ENCODE results near the gene C1QL4.
"Not testable (repeated sequence)": the region's sequence is repeated elsewhere in the genome, so short reads cannot be mapped to it uniquely, and the experiment has no call there.

Gene C1QL4

DNA sequence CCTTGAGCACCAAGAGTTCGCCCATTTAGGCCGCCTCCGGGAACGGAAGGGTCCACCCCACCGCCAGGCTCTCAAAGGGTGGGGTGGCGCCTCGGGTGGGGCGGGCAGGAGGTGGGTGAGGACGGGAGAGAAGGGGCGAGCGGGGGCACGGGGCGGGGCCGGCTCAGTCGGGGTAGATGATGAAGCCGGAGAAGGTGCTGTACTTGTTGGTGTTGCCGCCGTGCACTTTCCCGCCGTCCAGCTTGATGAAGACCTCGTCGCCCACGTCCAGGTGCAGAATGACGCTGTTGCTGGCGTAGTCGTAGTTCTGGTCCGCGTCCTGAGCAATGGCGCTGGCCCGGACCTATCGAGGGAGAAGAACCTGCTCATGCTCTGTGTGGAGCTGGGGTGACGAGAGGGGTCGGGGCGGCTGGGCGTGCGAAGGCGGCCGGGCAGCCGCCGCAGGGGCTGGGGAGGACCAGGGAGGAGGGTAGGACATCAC, 4.1 kb downstream of the C1QL4 start:
- DNase-seq: no peak

GRCh38 chr12:49332441-49332861, 4.5 kb downstream of the C1QL4 start:
- DNase-seq: no peak

DNA sequence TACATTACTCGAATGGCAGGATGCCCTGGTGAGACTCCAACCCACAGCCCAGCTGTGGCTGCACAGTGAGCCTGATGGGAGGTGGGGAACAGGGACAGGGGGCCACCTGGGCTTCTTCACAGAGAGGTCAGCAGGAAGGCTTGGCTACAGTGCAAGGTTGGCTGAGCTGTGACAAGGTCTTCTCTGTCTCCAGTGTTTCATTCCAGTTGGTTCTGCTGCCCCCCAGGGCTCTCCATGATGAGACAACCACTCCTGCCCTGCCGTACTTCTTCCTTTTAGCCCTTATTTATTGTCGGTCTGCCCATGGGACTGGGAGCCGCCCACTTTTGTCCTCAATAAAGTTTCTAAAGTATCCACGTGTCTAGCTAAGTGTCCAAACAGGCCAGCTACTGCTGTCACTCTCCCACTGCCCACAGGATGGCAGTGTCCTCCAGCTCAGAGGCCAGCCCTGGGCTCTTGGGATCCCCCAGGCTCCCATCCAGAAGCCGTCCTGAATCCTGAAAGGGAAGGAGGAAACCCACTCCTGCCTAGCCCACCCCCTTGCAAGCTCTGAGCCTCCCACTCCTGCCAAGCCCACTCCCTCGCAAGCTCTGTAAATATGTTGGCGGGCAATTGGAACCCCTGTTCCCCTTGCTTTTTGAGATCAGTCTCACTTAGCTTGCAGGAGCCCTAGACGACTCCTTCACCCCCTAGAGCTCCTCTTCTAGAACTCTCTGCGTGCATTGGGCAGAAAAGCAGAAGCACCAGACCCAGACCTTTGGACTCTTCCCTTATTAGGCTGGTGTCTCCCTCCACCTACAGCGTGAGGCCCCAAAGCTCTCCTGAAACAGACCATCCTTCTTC, 5.4 kb downstream of the C1QL4 start:
- no peak for DNase-seq

- no peak for DNase-seq
These were observed 6.2 kb downstream of the C1QL4 start for GRCh38 chr12:49330631-49331379.

GRCh38 chr12:49330032-49330619, 6.9 kb downstream of the C1QL4 start:
- no peak for DNase-seq

DNA sequence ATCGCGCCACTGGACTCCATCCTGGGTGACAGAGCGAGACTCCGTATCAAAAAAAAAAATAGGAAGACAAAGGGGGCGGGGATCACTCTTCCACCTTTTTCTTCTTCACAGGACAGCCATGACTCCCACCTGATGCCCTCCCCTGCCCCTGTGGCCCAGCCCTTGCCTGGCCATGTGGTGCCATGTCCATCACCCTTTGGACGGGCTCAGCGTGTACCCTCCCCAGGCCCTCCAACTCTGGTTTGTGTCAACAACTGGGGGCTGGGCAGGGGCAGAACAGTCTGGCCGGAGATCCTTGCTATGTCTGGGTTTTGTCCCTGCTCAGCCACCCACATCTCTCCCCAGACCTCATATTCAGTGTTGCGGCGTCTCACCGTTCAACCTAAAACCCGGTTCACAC, 8.2 kb downstream of the C1QL4 start:
- no peak for DNase-seq

DNA sequence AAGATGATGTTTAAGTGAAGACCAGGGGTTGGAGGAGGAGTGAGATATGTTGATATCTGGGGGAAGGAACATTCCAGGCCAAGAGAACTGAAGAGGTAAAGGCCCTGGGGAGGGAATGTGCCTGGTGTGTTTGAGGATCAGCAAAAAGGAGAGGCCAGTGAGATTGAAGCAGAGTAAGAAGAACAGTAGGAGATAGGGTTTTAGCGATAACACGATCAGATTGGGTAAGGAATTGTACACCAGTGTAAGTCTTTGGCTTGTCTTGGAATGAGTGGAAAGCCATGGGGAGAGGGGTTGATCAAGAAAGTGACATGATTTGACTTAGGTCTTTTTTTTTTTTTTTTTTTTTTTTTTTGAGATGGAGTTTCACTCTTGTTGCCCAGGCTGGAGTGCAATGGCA, 9.1 kb downstream of the C1QL4 start:
- DNase-seq: no peak

DNA sequence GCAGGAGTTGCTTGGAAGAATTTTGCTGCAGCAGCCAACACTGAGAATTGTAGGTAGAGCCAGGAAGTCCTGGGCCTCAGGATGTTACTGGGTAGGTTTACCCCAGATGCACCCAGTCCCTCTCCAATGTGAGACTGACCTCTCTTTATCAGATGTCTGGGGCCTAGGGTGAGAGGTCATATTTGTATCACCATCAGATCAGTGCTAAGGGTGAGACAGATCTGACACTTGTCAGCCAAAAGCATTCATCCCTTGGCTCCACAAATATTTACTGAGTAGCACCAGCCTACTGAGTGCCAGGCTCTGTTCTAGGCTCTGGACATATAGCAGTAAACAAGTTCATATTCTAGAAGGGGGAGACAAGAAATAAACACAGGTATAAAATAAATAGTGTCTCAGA, 9.6 kb downstream of the C1QL4 start:
- no peak for DNase-seq

- no peak for DNase-seq
These were observed 11.4 kb downstream of the C1QL4 start for GRCh38 chr12:49325606-49326005.

DNA sequence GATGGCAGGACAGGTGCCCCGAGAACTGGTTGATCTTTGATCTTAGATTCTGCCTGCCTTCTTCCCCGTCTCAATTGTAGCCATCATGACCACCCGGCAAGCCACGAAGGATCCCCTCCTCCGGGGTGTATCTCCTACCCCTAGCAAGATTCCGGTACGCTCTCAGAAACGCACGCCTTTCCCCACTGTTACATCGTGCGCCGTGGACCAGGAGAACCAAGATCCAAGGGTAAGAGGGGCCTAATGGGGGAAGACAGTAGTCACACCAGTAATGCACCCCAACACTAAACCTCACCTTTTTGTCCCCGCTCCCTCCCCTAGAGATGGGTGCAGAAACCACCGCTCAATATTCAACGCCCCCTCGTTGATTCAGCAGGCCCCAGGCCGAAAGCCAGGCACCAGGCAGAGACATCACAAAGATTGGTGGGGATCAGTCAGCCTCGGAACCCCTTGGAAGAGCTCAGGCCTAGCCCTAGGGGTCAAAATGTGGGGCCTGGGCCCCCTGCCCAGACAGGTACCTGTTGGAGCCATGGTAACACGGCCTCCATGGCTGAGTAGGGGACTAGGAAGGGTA, 13.4 kb downstream of the C1QL4 start:
- no peak for DNase-seq

DNA sequence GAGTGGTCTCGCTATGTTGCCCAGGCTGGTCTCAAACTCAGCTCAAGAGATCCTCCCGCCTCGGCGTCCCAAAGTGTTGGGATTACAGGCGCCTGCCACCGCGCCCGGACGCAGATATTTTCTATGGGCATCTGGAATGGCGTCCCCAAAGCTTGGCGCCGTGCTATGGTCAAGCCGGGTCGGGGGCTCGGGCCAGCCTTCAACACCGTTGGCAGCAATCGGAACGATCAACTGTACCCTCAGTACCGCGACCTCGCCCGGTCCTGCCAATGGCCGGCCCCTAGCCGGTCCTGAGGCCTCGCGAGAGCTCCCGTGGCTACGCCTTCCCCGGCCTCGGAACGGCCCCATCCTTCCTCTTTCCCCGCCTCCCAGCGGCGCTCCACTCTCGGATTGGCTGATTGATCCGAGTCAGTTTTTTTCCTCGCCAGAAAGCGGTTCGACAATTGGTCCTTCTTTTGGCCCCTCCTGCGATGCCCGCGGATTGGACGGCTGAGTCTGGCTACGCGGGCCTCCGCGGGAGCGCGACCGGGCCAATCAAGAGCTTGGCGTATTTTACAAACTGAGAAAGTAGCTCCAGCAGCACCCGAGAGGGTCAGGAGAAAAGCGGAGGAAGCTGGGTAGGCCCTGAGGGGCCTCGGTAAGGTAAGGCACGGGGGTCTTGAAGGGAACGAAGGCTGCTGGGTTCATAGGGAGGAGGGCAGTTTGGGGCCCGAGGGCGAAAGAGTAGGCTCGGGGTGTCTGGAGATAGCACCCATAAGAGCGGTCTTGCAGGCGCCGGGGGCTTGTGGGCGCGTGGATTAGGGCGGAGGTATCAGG, 14.1 kb downstream of the C1QL4 start, which contains the start of gene TROAP:
TROAP (plus strand) TSS at position 548 of the 816 bp plus-strand sequence. CDS start 354 bp downstream, outside the sequence.
- peak; percentile 98 for DNase-seq

DNA sequence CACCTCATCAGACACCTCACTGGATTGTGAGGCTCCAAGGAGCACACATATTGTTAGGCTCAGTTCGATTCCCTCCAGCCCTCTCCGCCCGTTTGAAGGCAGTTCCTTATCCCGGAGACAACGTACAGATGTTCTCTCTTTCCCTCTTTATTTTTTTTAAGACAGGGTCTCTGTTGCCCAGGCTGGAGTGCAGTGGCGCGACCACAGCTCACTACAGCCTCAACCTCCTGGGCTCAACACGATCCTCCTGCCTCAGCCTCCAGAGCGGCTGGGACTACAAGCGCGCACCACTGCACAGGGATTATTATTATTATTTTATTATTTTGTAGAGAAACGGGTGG, 14.7 kb downstream of the C1QL4 start:
- DNase-seq: no peak

GRCh38 chr12:49320411-49321103, 16.4 kb downstream of the C1QL4 start:
- DNase-seq: not testable (repeated sequence)

- DNase-seq: not testable (repeated sequence)
These were observed 19.9 kb downstream of the C1QL4 start for GRCh38 chr12:49317118-49317517.

GRCh38 chr12:49314811-49315210, 22.2 kb downstream of the C1QL4 start:
- DNase-seq: no peak

DNA sequence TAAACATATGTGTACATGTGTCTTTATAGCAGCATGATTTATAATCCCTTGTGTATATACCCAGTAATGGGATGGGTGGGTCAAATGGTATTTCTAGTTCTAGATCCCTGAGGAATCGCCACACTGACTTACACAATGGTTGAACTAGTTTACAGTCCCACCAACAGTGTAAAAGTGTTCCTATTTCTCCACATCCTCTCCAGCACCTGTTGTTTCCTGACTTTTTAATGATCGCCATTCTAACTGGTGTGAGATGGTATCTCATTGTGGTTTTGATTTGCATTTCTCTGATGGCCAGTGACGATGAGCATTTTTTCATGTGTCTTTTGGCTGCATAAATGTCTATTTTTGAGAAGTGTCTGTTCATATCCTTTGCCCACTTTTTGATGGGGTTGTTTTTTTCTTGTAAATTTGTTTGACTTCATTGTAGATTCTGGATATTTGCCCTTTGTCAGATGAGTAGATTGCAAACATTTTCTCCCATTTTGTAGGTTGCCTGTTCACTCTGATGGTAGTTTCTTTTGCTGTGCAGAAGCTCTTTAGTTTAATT, 26.5 kb downstream of the C1QL4 start:
- not testable (repeated sequence) for DNase-seq

DNA sequence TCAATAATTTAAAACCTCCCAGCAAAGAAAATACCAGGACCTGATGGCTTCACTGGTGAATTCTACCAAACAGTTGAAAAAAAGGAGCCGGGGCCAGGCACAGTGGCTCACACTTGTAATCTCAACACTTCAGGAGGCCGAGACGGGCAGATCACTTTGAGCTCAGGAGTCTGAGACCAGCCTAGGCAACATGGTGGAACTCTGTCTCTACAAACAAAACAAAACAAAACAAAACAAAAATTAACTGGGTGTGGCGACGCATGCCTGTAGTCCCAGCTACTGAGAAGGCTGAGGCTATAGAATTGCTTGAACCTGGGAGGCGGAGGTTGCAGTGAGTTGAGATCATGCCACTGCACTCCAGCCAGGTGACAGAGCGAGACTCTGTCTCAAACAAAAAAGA, 27.6 kb downstream of the C1QL4 start:
- DNase-seq: no peak

DNA sequence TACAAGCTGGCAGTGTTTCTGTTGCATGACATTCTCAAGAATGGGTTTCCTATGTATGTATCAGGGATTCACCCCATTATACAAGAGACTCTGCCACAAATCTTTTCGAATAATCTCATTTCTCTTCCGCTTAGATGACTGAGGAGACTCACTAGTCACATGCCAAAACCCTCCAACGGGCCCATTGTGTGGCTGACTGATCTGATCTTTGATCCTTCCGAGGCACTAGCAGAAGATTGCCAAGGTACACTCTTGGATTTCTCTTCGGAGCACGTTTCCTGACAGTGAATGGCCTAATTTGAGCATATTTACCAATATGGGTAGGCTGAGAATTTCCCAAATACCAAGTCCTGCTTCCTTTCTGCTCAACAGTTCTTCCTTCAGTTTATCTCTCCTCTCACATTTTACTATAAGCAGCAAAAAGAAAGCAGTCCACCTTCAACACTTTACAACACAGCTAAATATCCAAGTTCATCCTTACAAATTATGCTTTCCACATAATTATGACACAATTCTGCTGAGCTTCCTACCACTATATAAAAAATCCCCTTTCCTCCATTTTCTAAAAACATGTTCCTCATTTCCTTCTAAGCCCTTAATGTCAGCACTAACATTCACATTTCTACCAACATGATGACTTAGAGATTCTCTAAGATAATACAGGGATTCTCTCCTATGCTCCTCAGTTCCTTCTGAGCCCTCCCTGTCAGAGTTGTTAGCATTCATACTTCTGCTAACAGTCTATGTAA, 31.1 kb downstream of the C1QL4 start:
- DNase-seq: no peak

DNA sequence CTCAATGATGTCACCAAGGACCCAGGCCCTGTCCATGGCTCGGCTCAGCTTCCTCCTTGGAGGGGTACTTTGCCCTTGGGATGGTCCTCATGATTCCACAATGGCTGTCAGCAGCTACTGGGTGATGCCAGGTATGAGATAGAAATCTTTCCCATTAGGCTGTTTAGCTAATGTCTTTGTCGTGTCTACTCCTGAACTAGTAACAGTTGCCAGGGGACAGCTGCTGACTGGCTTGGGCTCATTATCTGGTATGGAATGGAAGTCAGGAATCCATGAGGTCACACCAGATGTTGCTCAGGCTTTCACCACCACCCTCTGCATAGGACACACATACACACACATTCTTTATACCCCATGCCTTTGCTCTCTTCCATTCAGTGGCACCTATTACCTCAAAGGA, 32.8 kb downstream of the C1QL4 start:
- no peak for DNase-seq

- DNase-seq: peak; percentile 50
These were observed 35.2 kb downstream of the C1QL4 start for GRCh38 chr12:49301760-49302159.

DNA sequence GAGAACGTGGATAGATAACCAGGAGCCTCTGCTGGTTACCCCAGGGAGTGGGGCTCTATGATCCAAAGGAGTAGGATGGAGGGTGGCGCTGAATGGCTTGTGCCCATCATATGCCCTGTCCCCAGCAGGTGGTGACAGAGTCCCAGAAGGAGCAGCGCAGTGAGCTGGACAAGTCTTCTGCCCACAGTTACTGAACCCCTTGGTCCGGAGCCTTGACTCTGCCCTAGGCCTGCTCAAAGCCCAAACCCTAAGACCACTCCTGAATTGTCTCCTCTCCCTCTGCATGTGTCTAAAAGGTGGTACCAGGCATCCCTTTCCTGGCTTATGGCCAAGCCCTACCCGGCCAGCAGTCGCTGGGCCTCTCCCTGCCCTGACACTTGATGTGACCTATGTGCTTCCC, 38.8 kb downstream of the C1QL4 start:
- no peak for DNase-seq
